GM12865 (cell line): ENCODE results near the gene PCDH9.

Experiments used
- DNase-seq: peaks from one replicate; pipeline ENCODE4 v3.0.0; 2010; ENCODE audit warnings: low read depth
- H3K4me3 ChIP-seq: 2 replicates; pipeline ENCODE4 v1.5.1; 2011; ENCODE audit warnings: mild to moderate bottlenecking, low read depth, low read length, control low read depth
- CTCF ChIP-seq: IDR thresholded peaks from 2 replicates; pipeline ENCODE4 v1.5.1; 2011; ENCODE audit warnings: low read length, control low read depth, low read depth, inconsistent platforms; ENCODE audit not compliant: insufficient read depth; ENCODE audit errors: missing control alignments

PCDH9 gene

DNA sequence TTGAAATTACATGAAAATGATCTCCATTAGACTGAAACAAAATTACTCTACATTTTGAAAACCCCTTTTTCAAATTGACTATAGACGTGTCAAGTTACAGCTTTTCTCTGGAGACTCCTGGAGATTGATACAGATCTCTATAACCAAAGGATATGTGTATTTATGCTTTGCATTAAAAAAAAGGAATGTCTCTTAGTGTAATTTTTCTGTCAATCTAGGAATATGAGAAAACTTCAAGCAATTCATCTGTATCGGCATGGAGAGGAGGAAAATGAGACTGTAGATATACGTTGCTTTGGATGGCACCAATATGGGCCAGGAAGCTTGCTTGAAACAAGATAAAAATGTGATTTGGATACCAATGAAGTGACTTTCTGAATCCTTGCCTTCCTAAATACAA is 286.6 kb downstream of the PCDH9 start:
- DNase-seq = no peak
- no peak for TF ChIP-seq CTCF
- H3K4me3 ChIP-seq = no peak overlapping the region

- no peak overlapping the region for H3K4me3 ChIP-seq
- TF ChIP-seq CTCF = no peak
- no peak for DNase-seq
These were observed 290.0 kb downstream of the PCDH9 start for GRCh38 chr13:66940113-66940512.

- DNase-seq = no peak
- TF ChIP-seq CTCF = no peak
- no peak overlapping the region for H3K4me3 ChIP-seq
These were observed 292.7 kb downstream of the PCDH9 start for GRCh38 chr13:66937423-66937822.

GRCh38 chr13:66933994-66934393 is 296.1 kb downstream of the PCDH9 start:
- DNase-seq = no peak
- no peak overlapping the region for H3K4me3 ChIP-seq

GRCh38 chr13:66933527-66933926 is 296.6 kb downstream of the PCDH9 start:
- no peak for DNase-seq
- H3K4me3 ChIP-seq = no peak overlapping the region
- TF ChIP-seq CTCF = no peak

More at GRCh38 chr13:66933994-66934393, 296.1 kb downstream of the PCDH9 start:
- TF ChIP-seq CTCF = no peak

DNA sequence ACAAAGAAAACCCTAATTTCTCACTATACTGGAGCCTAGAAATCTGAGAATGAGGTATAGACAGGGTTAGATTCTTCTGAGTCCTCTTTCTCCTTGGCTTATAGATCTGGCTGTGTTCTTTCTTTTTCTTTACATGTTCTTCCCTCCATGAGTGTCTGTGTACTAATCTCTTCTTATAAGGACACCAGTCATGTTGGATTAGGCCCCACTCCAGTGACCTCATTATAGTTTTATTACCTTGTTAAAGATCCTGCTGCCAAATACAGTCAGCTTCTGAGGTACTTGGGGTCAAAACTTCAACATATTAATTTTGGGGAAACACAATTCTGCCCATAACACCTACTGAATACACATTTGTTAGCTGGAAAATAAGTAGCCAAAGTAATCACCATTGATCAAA is 302.6 kb downstream of the PCDH9 start:
- DNase-seq = no peak
- H3K4me3 ChIP-seq = no peak overlapping the region
- no peak for TF ChIP-seq CTCF

GRCh38 chr13:66926851-66927524 is 303.1 kb downstream of the PCDH9 start:
- no peak for TF ChIP-seq CTCF
- no peak overlapping the region for H3K4me3 ChIP-seq
- DNase-seq = no peak
